Neural cell (in vitro differentiated cells): ENCODE data around the gene TMEM117.

Experiments used
- EP300 ChIP-seq: fragments of 450-650 bp; conservative IDR thresholded peaks from 2 replicates; pipeline ENCODE4 v1.6.1; 2014; ENCODE audit warnings: antibody characterized with exemption, mild to moderate bottlenecking, moderate library complexity; ENCODE audit not compliant: poor library complexity, severe bottlenecking
- EZH2 ChIP-seq: fragments of 200-600, 300-800 bp; shearing (Covaris generic), sonication (generic); IDR thresholded peaks from 2 replicates; pipeline ENCODE4 v1.6.1; 2014; ENCODE audit warnings: antibody characterized with exemption, low read length, borderline replicate concordance, mild to moderate bottlenecking; ENCODE audit not compliant: insufficient read depth, poor library complexity, severe bottlenecking
- MXI1 ChIP-seq: fragments of 450-650 bp; conservative IDR thresholded peaks from 2 replicates; pipeline ENCODE4 v1.6.1; 2014; ENCODE audit warnings: antibody characterized with exemption, mild to moderate bottlenecking; ENCODE audit not compliant: poor library complexity, severe bottlenecking
- POLR2AphosphoS5 ChIP-seq: IDR thresholded peaks from 2 replicates; pipeline ENCODE4 v1.6.1; 2012
- RAD21 ChIP-seq: fragments of 450-650 bp; conservative IDR thresholded peaks from 2 replicates; pipeline ENCODE4 v1.6.1; 2014; ENCODE audit warnings: antibody characterized with exemption, mild to moderate bottlenecking, moderate library complexity
- SMC3 ChIP-seq: fragments of 450-650 bp; conservative IDR thresholded peaks from 2 replicates; pipeline ENCODE4 v1.6.1; 2014; ENCODE audit warnings: antibody characterized with exemption, mild to moderate bottlenecking, moderate library complexity; ENCODE audit not compliant: poor library complexity
- TF ChIP-seq, protein P1 (sequence below): fragments of 450-650 bp; IDR thresholded peaks from 2 replicates; pipeline ENCODE4 v1.5.1; 2014; ENCODE audit warnings: antibody characterized with exemption, mild to moderate bottlenecking, moderate library complexity; ENCODE audit not compliant: poor library complexity, severe bottlenecking
- TF ChIP-seq, protein P2 (sequence below): IDR thresholded peaks from 2 replicates; pipeline ENCODE4 v1.6.1; 2012; ENCODE audit warnings: borderline replicate concordance

DNA sequence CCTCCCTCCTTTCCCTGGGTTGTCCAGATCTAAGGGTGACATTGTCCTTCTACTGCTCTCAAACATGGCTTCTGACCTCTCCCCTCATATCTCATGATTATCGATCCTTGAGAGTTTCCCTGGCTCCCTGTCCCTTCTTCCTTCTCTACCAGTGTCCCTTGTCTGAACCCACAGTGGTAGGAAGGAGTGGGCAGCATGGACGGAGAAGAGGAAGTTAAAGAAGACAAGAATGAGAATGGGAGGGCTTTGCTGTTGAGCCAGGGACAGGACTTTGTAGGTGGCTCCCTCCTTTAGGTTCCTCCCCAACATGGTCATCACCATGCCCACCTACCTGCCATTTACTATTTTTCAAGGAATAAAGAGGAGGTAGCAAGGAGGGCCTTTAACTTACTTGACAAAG, 166.7 kb downstream of the TMEM117 start:
- TF ChIP-seq, protein P1, sequence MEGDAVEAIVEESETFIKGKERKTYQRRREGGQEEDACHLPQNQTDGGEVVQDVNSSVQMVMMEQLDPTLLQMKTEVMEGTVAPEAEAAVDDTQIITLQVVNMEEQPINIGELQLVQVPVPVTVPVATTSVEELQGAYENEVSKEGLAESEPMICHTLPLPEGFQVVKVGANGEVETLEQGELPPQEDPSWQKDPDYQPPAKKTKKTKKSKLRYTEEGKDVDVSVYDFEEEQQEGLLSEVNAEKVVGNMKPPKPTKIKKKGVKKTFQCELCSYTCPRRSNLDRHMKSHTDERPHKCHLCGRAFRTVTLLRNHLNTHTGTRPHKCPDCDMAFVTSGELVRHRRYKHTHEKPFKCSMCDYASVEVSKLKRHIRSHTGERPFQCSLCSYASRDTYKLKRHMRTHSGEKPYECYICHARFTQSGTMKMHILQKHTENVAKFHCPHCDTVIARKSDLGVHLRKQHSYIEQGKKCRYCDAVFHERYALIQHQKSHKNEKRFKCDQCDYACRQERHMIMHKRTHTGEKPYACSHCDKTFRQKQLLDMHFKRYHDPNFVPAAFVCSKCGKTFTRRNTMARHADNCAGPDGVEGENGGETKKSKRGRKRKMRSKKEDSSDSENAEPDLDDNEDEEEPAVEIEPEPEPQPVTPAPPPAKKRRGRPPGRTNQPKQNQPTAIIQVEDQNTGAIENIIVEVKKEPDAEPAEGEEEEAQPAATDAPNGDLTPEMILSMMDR = no peak
- no peak for TF ChIP-seq EP300
- TF ChIP-seq EZH2 = no peak
- no peak for TF ChIP-seq MXI1
- no peak for TF ChIP-seq RAD21
- TF ChIP-seq SMC3 = no peak
- TF ChIP-seq, protein P2, sequence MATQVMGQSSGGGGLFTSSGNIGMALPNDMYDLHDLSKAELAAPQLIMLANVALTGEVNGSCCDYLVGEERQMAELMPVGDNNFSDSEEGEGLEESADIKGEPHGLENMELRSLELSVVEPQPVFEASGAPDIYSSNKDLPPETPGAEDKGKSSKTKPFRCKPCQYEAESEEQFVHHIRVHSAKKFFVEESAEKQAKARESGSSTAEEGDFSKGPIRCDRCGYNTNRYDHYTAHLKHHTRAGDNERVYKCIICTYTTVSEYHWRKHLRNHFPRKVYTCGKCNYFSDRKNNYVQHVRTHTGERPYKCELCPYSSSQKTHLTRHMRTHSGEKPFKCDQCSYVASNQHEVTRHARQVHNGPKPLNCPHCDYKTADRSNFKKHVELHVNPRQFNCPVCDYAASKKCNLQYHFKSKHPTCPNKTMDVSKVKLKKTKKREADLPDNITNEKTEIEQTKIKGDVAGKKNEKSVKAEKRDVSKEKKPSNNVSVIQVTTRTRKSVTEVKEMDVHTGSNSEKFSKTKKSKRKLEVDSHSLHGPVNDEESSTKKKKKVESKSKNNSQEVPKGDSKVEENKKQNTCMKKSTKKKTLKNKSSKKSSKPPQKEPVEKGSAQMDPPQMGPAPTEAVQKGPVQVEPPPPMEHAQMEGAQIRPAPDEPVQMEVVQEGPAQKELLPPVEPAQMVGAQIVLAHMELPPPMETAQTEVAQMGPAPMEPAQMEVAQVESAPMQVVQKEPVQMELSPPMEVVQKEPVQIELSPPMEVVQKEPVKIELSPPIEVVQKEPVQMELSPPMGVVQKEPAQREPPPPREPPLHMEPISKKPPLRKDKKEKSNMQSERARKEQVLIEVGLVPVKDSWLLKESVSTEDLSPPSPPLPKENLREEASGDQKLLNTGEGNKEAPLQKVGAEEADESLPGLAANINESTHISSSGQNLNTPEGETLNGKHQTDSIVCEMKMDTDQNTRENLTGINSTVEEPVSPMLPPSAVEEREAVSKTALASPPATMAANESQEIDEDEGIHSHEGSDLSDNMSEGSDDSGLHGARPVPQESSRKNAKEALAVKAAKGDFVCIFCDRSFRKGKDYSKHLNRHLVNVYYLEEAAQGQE = no peak
- no peak for TF ChIP-seq POLR2AphosphoS5
